HG02588 (cell line): Measurements from ENCODE around the gene USH2A.

Source experiments
- ATAC-seq: cut with Tn5 transposase; IDR thresholded peaks from one replicate; pipeline ENCODE4 v1.9.1; 2021; ENCODE audit warnings: mild to moderate bottlenecking, moderate library complexity; ENCODE audit not compliant: unreplicated experiment

USH2A gene, protein sequence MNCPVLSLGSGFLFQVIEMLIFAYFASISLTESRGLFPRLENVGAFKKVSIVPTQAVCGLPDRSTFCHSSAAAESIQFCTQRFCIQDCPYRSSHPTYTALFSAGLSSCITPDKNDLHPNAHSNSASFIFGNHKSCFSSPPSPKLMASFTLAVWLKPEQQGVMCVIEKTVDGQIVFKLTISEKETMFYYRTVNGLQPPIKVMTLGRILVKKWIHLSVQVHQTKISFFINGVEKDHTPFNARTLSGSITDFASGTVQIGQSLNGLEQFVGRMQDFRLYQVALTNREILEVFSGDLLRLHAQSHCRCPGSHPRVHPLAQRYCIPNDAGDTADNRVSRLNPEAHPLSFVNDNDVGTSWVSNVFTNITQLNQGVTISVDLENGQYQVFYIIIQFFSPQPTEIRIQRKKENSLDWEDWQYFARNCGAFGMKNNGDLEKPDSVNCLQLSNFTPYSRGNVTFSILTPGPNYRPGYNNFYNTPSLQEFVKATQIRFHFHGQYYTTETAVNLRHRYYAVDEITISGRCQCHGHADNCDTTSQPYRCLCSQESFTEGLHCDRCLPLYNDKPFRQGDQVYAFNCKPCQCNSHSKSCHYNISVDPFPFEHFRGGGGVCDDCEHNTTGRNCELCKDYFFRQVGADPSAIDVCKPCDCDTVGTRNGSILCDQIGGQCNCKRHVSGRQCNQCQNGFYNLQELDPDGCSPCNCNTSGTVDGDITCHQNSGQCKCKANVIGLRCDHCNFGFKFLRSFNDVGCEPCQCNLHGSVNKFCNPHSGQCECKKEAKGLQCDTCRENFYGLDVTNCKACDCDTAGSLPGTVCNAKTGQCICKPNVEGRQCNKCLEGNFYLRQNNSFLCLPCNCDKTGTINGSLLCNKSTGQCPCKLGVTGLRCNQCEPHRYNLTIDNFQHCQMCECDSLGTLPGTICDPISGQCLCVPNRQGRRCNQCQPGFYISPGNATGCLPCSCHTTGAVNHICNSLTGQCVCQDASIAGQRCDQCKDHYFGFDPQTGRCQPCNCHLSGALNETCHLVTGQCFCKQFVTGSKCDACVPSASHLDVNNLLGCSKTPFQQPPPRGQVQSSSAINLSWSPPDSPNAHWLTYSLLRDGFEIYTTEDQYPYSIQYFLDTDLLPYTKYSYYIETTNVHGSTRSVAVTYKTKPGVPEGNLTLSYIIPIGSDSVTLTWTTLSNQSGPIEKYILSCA (N-terminal part only)

GRCh38 chr1:216422821-216423520 lies at the start of gene USH2A:
TSS of gene USH2A (minus strand) at chr1:216423448. CDS start at chr1:216422336, 1,112 bp downstream.
- no peak for ATAC-seq

DNA sequence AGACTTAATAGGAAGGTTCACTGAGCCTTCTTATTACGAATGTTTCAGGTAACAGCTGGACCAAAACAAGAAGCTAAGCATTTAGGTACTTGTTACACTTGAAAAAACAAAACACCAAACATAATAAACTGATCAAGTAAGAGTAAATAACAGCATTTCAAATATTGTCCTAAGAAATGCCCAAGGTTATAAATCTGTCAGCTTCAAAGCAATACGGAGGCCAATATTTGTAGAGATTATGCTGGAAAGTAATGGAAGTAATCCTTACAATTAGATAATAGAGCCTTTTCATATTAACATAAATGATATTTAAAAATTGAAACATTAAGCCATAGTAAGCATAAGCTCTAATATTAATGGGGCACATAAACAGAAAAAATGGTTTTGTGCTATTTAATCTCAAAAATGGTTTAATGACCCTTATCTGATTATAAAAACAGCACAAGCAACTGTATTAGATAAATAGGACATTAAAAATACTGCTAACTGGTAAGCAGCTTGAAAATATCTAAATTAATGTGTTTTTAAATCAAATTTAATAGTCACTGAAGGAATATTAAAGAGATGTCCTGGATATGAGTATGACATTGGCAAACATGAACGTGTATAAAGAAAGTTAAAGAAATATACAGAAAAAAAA lies 43.0 kb upstream of the USH2A start:
- no peak for ATAC-seq

GRCh38 chr1:216464489-216464888 lies 41.2 kb upstream of the USH2A start:
- no peak for ATAC-seq

DNA sequence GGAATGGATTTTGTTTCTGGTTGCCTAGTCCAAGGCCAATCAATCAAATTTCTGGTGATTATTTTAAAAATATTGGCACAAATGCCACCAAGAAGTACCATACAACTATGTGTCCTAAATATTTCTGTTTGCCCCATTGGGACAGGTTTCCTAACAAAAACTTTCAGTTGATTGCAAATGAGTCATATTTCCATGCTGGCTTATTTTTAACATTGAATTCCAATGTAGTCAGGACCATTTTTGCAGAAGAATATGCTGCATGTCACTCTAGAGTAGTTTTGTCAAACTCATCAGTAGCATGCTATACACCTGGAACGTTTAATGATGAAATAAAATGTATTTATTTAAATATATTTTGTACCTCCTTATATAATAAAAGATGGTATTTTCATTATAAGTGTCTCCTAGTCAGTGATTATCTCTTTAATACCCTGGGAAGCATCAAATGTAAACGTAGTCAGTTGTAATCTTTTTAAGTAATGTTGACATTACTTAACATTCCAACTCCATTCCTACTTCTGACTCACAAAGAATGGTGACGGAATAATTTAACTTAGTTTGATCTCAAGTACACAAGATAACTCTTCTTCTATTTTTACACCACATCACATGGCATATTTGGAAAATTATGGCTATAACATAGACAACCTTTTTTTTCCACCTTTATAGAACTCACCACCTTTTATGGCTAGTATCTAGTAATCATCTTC lies 39.0 kb upstream of the USH2A start:
- no peak for ATAC-seq

- no peak for ATAC-seq
Measured at GRCh38 chr1:216461466-216461865, 38.2 kb upstream of the USH2A start.

- no peak for ATAC-seq
Measured at GRCh38 chr1:216459651-216460207, 36.5 kb upstream of the USH2A start.

- ATAC-seq, result no peak
Measured at GRCh38 chr1:216458812-216459211, 35.6 kb upstream of the USH2A start.

GRCh38 chr1:216457356-216457755 lies 34.1 kb upstream of the USH2A start:
- no peak for ATAC-seq

GRCh38 chr1:216456682-216457081 lies 33.4 kb upstream of the USH2A start:
- ATAC-seq, result no peak

GRCh38 chr1:216453777-216454176 lies 30.5 kb upstream of the USH2A start:
- no peak for ATAC-seq

GRCh38 chr1:216450227-216450626 lies 27.0 kb upstream of the USH2A start:
- no peak for ATAC-seq

DNA sequence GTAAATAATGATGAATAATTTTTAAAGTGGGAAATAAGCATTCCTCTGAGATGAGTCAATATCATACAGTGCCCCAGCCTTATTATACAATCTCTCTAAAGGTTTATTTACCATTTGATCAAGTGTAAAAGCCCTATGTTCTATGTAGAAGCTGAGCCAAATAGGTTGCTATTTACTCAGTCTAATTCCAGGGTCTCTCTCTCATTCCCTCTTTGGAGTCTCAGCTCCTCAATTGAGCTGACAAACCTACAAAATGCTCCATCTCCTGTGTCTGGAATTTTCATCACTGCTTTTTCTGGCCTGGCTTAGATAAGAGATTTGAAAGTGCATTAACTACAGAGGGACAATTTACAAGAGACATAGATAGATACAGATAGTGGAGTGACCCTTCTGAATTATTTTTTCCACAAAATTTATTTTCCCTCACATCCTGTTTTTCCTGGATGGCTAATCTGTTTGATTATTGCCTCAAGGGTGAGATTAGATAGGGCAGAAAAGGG lies 24.8 kb upstream of the USH2A start:
- no peak for ATAC-seq

- no peak for ATAC-seq
Measured at GRCh38 chr1:216437603-216438002, 14.4 kb upstream of the USH2A start.

GRCh38 chr1:216434232-216434631 lies 11.0 kb upstream of the USH2A start:
- no peak for ATAC-seq

- no peak for ATAC-seq
Measured at GRCh38 chr1:216433175-216433574, 9.9 kb upstream of the USH2A start.

- ATAC-seq, result no peak
Measured at GRCh38 chr1:216430744-216431143, 7.5 kb upstream of the USH2A start.

- ATAC-seq, result no peak
Measured at GRCh38 chr1:216425577-216425976, 2.3 kb upstream of the USH2A start.

GRCh38 chr1:216420746-216421145 lies 2.5 kb downstream of the USH2A start:
- no peak for ATAC-seq

- ATAC-seq, result no peak
Measured at GRCh38 chr1:216420263-216420662, 3.0 kb downstream of the USH2A start.
